ENCODE results near the gene TMEM59L.

The TMEM59L gene

GRCh38 chr19:18669524-18669817 lies 56.8 kb downstream of the TMEM59L start:
- TF ChIP-seq CTCF (IDR thresholded peaks at IDR 0.05; ENCODE audit: control insufficient read depth, insufficient read depth, low read depth, low read length, missing control alignments), result no peak
- no peak overlapping the region for H3K4me3 ChIP-seq (ENCODE audit: control insufficient read depth, low read depth, low read length)
- no peak for DNase-seq (ENCODE audit: low read depth)

- no peak for DNase-seq (ENCODE audit: low read depth)
- H3K4me3 ChIP-seq (ENCODE audit: control insufficient read depth, low read depth, low read length), result no peak overlapping the region
- no peak for TF ChIP-seq CTCF (IDR thresholded peaks at IDR 0.05; ENCODE audit: control insufficient read depth, insufficient read depth, low read depth, low read length, missing control alignments)
These were observed 57.2 kb downstream of the TMEM59L start for GRCh38 chr19:18669883-18670282.

- no peak for TF ChIP-seq CTCF (IDR thresholded peaks at IDR 0.05; ENCODE audit: control insufficient read depth, insufficient read depth, low read depth, low read length, missing control alignments)
- H3K4me3 ChIP-seq (ENCODE audit: control insufficient read depth, low read depth, low read length), result no peak overlapping the region
- no peak for DNase-seq (ENCODE audit: low read depth)
These were observed 57.6 kb downstream of the TMEM59L start for GRCh38 chr19:18670312-18670711.
